Vagina (tissue), 2 donors: ENCODE measurements around the gene LBP.

Experiments
- POLR2A ChIP-seq, 2 donors: fragments of 450-650 bp; IDR thresholded peaks; one replicate each; pipeline ENCODE4 v1.6.1; 2017; ENCODE audit warnings: antibody characterized with exemption in 2 of 2, mild to moderate bottlenecking in 2 of 2, moderate library complexity in 2 of 2
- TF ChIP-seq, protein P1 (sequence below), 3 experiments: fragments of 450-650 bp in 2 of 3; fragments of 200-600 bp in 1 of 3; sonication (generic) in 1 of 3; IDR thresholded peaks; one replicate each; pipeline ENCODE4 v1.5.1; 2017 to 2019; ENCODE audit warnings: antibody characterized with exemption in 3 of 3, mild to moderate bottlenecking in 2 of 3, moderate library complexity in 2 of 3

- TF ChIP-seq, protein P1, sequence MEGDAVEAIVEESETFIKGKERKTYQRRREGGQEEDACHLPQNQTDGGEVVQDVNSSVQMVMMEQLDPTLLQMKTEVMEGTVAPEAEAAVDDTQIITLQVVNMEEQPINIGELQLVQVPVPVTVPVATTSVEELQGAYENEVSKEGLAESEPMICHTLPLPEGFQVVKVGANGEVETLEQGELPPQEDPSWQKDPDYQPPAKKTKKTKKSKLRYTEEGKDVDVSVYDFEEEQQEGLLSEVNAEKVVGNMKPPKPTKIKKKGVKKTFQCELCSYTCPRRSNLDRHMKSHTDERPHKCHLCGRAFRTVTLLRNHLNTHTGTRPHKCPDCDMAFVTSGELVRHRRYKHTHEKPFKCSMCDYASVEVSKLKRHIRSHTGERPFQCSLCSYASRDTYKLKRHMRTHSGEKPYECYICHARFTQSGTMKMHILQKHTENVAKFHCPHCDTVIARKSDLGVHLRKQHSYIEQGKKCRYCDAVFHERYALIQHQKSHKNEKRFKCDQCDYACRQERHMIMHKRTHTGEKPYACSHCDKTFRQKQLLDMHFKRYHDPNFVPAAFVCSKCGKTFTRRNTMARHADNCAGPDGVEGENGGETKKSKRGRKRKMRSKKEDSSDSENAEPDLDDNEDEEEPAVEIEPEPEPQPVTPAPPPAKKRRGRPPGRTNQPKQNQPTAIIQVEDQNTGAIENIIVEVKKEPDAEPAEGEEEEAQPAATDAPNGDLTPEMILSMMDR (IDR thresholded peaks at IDR 0.05), result no peak
- TF ChIP-seq POLR2A (IDR thresholded peaks at IDR 0.05), result no peak
Observed at GRCh38 chr20:38407321-38407720, 61.0 kb downstream of the LBP start.
